HepG2 (cell line): Measurements from ENCODE around the gene NKX2-3. TPM values are rescaled to one million over a fixed set of nuclear protein-coding genes. Genes with fewer than 3 reads are reported as not detected.

ENCODE experiments used
- ATAC-seq: fragments of 200-7000 bp; cut with Tn5 transposase; 3 replicates; pipeline ENCODE4 v1.9.1; 2020; ENCODE audit warnings: mild to moderate bottlenecking, moderate library complexity
- BruUV-seq: library from RNA; stranded (reverse); fragments of 400-500 nt; replicated peaks from 2 replicates; lab custom pipeline; 2021; lab: Mats Ljungman, UMichigan
- CTCF ChIA-PET: fragments of 300-600 bp; formaldehyde crosslinking; extraction: SDS; loops from one replicate; lab custom pipeline; 2021; ENCODE audit warnings: low total read pairs, inconsistent platforms, low intra/inter-chr PET ratio; lab: Yijun Ruan, JAX
- POLR2A ChIA-PET: fragments of 350-600 bp; sonication (Branson Sonifier 250); formaldehyde crosslinking; loops from one replicate; lab custom pipeline; 2020; ENCODE audit warnings: antibody characterized with exemption, inconsistent platforms; lab: Yijun Ruan, JAX
- DNase-seq: peaks from one replicate; pipeline ENCODE4 v3.0.0-alpha.2; 2015; ENCODE audit warnings: low spot score
- FAIRE-seq: peaks from 3 replicates; lab custom pipeline; 2011; peaks lifted over from hg19 to GRCh38; lab: Jason Lieb, UNC
- H2AFZ ChIP-seq: one replicate; pipeline ENCODE4 v1.6.1; 2011; ENCODE audit warnings: low read length, inconsistent platforms
- H3K27ac ChIP-seq: fragments of 300-600 bp; 3 replicates; pipeline ENCODE4 v1.8.0; 2011; ENCODE audit warnings: mixed run types, mild to moderate bottlenecking, mixed read lengths, low read length, inconsistent platforms; ENCODE audit not compliant: insufficient read depth; ENCODE audit errors: extremely low read length
- H3K27me3 ChIP-seq, 2 experiments: fragments of 200-600 bp in 1 of 2; 2 replicates in 1 of 2; 3 replicates in 1 of 2; pipeline versions ENCODE4 v1.6.0 to v1.8.0; 2011; ENCODE audit warnings: low read length in 2 of 2, mild to moderate bottlenecking in 2 of 2, moderate library complexity in 2 of 2, inconsistent platforms in 1 of 2; ENCODE audit not compliant: insufficient read depth in 2 of 2, control insufficient read depth in 1 of 2
- H3K36me3 ChIP-seq, 2 experiments: fragments of 200-600 bp in 1 of 2; replicated peaks in 1 of 2; 2 replicates in 1 of 2; 3 replicates in 1 of 2; pipeline versions ENCODE4 v1.5.1 to v1.8.0; 2011; ENCODE audit warnings: low read length in 2 of 2, inconsistent platforms in 1 of 2; ENCODE audit not compliant: insufficient read depth in 2 of 2, control insufficient read depth in 1 of 2
- H3K4me1 ChIP-seq: 2 replicates; pipeline ENCODE4 v1.5.1; 2012; ENCODE audit warnings: low read length, inconsistent platforms; ENCODE audit not compliant: insufficient read depth
- H3K4me2 ChIP-seq: 2 replicates; pipeline ENCODE4 v1.6.0; 2011; ENCODE audit warnings: low read depth, low read length, inconsistent platforms
- H3K4me3 ChIP-seq, 3 experiments: fragments of 200-600 bp in 1 of 3; sonication (generic), shearing (Covaris generic) in 1 of 3; replicated peaks in 1 of 3; 2 replicates each; pipeline ENCODE4 v1.5.1; 2011 to 2016; ENCODE audit warnings: low read length in 3 of 3, inconsistent platforms in 2 of 3, low read depth in 2 of 3, mild to moderate bottlenecking in 2 of 3, control low read depth in 1 of 3, mixed read lengths in 1 of 3; ENCODE audit not compliant: insufficient read depth in 1 of 3
- H3K79me2 ChIP-seq: one replicate; pipeline ENCODE4 v1.6.1; 2011; ENCODE audit warnings: low read length, inconsistent platforms; ENCODE audit not compliant: insufficient read depth
- H3K9ac ChIP-seq: 2 replicates; pipeline ENCODE4 v1.6.0; 2011; ENCODE audit warnings: mild to moderate bottlenecking, low read depth, low read length, inconsistent platforms; ENCODE audit not compliant: insufficient read depth
- H3K9me3 ChIP-seq: 2 replicates; pipeline ENCODE4 v1.5.1; 2012; ENCODE audit warnings: mild to moderate bottlenecking, low read length
- H4K20me1 ChIP-seq: 2 replicates; pipeline ENCODE4 v1.6.0; 2011; ENCODE audit warnings: inconsistent platforms, mild to moderate bottlenecking, low read length, moderate library complexity; ENCODE audit not compliant: insufficient read depth
- ZNF496 ChIP-seq: sonication (generic); formaldehyde crosslinking; IDR thresholded peaks from 2 replicates; pipeline ENCODE4 v1.8.1; 2023; ENCODE audit warnings: mild to moderate bottlenecking, moderate library complexity, missing genetic modification reagents; ENCODE audit not compliant: insufficient replicate concordance
- WGBS: methylation state at CpG from one replicate; pipeline ENCODE4 v1.1.6; 2017; ENCODE audit warnings: low lambda C conversion rate; 5-methylcytosine and 5-hydroxymethylcytosine counted together
- in situ Hi-C: cut with HindIII; loops from 2 replicates; pipeline ENCODE4 v1.10.0; 2017; ENCODE audit warnings: low pct_unique_long_range_greater_than_20kb; ENCODE audit not compliant: extremely low pct_ligation_motif_present
- intact Hi-C: fragments of 100-400 bp; cut with micrococcal nuclease; formaldehyde crosslinking; loops from one replicate; pipeline ENCODE4 v1.10.0; 2022; ENCODE audit not compliant: unreplicated experiment
- polyA plus RNA-seq, 8 experiments: library from polyadenylated mRNA; depleted of rRNA in 3 of 8; stranded (reverse) in 7 of 8; unstranded in 1 of 8; fragments of >200 nt; fragmentation: Illumina TruSeq in 4 of 8; extraction: Trizol in 4 of 8; gene quantifications; 2 replicates each; pipeline versions ENCODE4 v1.2.1 to v1.2.3, GENCODE V29; 2011 to 2016; ENCODE audit warnings: low read depth in 4 of 8, missing spikeins in 1 of 8, mixed read lengths in 1 of 8; ENCODE audit not compliant: insufficient read depth in 1 of 8
- total RNA-seq, 5 experiments: library from RNA; depleted of rRNA; stranded (reverse); fragments of >200 nt; fragmentation: Illumina TruSeq; extraction: Trizol; gene quantifications; 2 replicates each; pipeline ENCODE4 v1.2.3, GENCODE V29; 2016; ENCODE audit warnings: low read depth in 1 of 5
- TF ChIP-seq, protein P1 (sequence below): sonication (generic); formaldehyde crosslinking; IDR thresholded peaks from 2 replicates; pipeline ENCODE4 v1.5.1; 2020; ENCODE audit warnings: mild to moderate bottlenecking, moderate library complexity, missing genetic modification reagents
- TF ChIP-seq, protein P2 (sequence below): sonication (generic); formaldehyde crosslinking; IDR thresholded peaks from 2 replicates; pipeline ENCODE4 v1.5.1; 2020; ENCODE audit warnings: mild to moderate bottlenecking, missing genetic modification reagents, moderate library complexity
- TF ChIP-seq, protein P3 (sequence below): sonication (generic); formaldehyde crosslinking; IDR thresholded peaks from 2 replicates; pipeline ENCODE4 v1.9.0; 2022; ENCODE audit warnings: missing genetic modification reagents, mild to moderate bottlenecking, borderline replicate concordance
- TF ChIP-seq, protein P4 (sequence below): sonication (generic); formaldehyde crosslinking; IDR thresholded peaks from 2 replicates; pipeline ENCODE4 v1.5.1; 2020; ENCODE audit warnings: missing genetic modification reagents, mild to moderate bottlenecking, borderline replicate concordance

NKX2-3 gene
- total and polyA plus RNA-seq, 2 of the 13 experiments (the other 11 are each of a cell fraction or from before 2014, with no cell fraction given): not detected

DNA sequence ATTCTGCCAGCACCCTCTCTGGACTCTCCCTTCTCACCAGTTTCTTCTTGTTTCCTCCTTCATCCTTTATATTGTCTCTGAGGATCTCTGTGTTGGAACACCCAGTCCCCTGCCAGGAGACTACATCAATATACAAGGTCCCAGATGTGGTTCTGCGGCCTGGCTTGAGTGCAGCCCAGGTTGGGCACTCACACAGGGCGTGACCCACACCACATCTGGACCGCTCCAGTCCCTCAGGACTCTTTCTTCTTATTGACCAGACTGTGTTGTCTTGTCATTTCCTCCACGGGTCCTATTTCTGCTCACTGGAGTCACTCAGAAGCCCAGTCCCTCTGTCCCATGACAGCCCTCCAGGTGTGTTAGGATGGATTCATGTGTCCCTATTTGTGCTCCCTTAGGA lies 26.0 kb downstream of the NKX2-3 start:
- FAIRE-seq (no peak), DNase-seq (no peak), ATAC-seq (no peak)
- peaks cover 4 to 29% of the 10 kb centered on the region in 2 experiments; a peak in 3 of 5 replicates for H3K27me3 ChIP-seq
- ChIA-PET CTCF (no interaction called here), POLR2A (no interaction called here)
- H3K4me1 ChIP-seq: no peaks in the 10 kb centered on the region
- no peaks in the 10 kb centered on the region for H3K9me3 ChIP-seq
- no peak overlapping the region for H3K9ac ChIP-seq
- intact Hi-C loops: no loop called here
- H3K79me2 ChIP-seq: no peaks in the 10 kb centered on the region
- no peak overlapping the region for H3K4me3 ChIP-seq
- H3K36me3 ChIP-seq: no peaks in the 10 kb centered on the region
- no TSS peak for BruUV-seq
- H4K20me1 ChIP-seq: no peaks in the 10 kb centered on the region
- WGBS: 14% methylated on average over 4 of the region's 4 CpGs
- no peak overlapping the region for H2AFZ ChIP-seq
- H3K27ac ChIP-seq: no peak overlapping the region
- in situ Hi-C loops: no loop called here
- TF ChIP-seq, protein P1, sequence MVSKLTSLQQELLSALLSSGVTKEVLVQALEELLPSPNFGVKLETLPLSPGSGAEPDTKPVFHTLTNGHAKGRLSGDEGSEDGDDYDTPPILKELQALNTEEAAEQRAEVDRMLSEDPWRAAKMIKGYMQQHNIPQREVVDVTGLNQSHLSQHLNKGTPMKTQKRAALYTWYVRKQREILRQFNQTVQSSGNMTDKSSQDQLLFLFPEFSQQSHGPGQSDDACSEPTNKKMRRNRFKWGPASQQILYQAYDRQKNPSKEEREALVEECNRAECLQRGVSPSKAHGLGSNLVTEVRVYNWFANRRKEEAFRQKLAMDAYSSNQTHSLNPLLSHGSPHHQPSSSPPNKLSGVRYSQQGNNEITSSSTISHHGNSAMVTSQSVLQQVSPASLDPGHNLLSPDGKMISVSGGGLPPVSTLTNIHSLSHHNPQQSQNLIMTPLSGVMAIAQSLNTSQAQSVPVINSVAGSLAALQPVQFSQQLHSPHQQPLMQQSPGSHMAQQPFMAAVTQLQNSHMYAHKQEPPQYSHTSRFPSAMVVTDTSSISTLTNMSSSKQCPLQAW (CRISPR knock-in tag): no peak
- TF ChIP-seq ZNF496 (CRISPR knock-in tag): no peak
- TF ChIP-seq, protein P2, sequence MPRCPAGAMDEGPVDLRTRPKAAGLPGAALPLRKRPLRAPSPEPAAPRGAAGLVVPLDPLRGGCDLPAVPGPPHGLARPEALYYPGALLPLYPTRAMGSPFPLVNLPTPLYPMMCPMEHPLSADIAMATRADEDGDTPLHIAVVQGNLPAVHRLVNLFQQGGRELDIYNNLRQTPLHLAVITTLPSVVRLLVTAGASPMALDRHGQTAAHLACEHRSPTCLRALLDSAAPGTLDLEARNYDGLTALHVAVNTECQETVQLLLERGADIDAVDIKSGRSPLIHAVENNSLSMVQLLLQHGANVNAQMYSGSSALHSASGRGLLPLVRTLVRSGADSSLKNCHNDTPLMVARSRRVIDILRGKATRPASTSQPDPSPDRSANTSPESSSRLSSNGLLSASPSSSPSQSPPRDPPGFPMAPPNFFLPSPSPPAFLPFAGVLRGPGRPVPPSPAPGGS (CRISPR knock-in tag): no peak
- TF ChIP-seq, protein P3, sequence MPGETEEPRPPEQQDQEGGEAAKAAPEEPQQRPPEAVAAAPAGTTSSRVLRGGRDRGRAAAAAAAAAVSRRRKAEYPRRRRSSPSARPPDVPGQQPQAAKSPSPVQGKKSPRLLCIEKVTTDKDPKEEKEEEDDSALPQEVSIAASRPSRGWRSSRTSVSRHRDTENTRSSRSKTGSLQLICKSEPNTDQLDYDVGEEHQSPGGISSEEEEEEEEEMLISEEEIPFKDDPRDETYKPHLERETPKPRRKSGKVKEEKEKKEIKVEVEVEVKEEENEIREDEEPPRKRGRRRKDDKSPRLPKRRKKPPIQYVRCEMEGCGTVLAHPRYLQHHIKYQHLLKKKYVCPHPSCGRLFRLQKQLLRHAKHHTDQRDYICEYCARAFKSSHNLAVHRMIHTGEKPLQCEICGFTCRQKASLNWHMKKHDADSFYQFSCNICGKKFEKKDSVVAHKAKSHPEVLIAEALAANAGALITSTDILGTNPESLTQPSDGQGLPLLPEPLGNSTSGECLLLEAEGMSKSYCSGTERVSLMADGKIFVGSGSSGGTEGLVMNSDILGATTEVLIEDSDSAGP (CRISPR knock-in tag): no peak
- TF ChIP-seq, protein P4, sequence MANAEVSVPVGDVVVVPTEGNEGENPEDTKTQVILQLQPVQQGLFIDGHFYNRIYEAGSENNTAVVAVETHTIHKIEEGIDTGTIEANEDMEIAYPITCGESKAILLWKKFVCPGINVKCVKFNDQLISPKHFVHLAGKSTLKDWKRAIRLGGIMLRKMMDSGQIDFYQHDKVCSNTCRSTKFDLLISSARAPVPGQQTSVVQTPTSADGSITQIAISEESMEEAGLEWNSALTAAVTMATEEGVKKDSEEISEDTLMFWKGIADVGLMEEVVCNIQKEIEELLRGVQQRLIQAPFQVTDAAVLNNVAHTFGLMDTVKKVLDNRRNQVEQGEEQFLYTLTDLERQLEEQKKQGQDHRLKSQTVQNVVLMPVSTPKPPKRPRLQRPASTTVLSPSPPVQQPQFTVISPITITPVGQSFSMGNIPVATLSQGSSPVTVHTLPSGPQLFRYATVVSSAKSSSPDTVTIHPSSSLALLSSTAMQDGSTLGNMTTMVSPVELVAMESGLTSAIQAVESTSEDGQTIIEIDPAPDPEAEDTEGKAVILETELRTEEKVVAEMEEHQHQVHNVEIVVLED (CRISPR knock-in tag): no peak
- no peak overlapping the region for H3K4me2 ChIP-seq
